Hepatocyte (in vitro differentiated cells): ENCODE data around the gene SNAPC3. TPM values are rescaled to one million over a fixed set of nuclear protein-coding genes. Genes with fewer than 3 reads are reported as not detected.
"Not testable (repeated sequence)": the region's sequence is repeated elsewhere in the genome, so short reads cannot be mapped to it uniquely, and the experiment has no call there.

ENCODE experiments used
- DNase-seq: peaks from one replicate; pipeline ENCODE4 v3.0.0-alpha.2; 2016; ENCODE audit warnings: low spot score
- H2AFZ ChIP-seq: fragments of 200-600 bp; sonication (generic); 2 replicates; pipeline ENCODE4 v1.6.0; 2016; ENCODE audit warnings: antibody characterized with exemption, mild to moderate bottlenecking
- H3K27ac ChIP-seq: fragments of 200-600 bp; sonication (generic); 2 replicates; pipeline ENCODE4 v1.5.1; 2016; ENCODE audit warnings: mild to moderate bottlenecking
- H3K27me3 ChIP-seq: fragments of 200-600 bp; sonication (generic); 2 replicates; pipeline ENCODE4 v1.6.1; 2016
- H3K36me3 ChIP-seq: fragments of 200-600 bp; sonication (generic); replicated peaks from 2 replicates; pipeline ENCODE4 v1.5.1; 2016; ENCODE audit warnings: low read depth; ENCODE audit not compliant: insufficient read depth
- H3K4me1 ChIP-seq: fragments of 200-600 bp; sonication (generic); 2 replicates; pipeline ENCODE4 v1.5.1; 2016; ENCODE audit warnings: mild to moderate bottlenecking, moderate library complexity; ENCODE audit not compliant: insufficient read depth
- H3K4me2 ChIP-seq: fragments of 200-600 bp; sonication (generic); 2 replicates; pipeline ENCODE4 v1.6.0; 2016
- H3K4me3 ChIP-seq: fragments of 200-600 bp; sonication (generic); 2 replicates; pipeline ENCODE4 v1.5.1; 2016; ENCODE audit warnings: mild to moderate bottlenecking
- H3K79me2 ChIP-seq: fragments of 200-600 bp; sonication (generic); 2 replicates; pipeline ENCODE4 v1.6.0; 2017; ENCODE audit warnings: mild to moderate bottlenecking
- H3K9me2 ChIP-seq: fragments of 200-600 bp; sonication (generic); replicated peaks from 2 replicates; pipeline ENCODE4 v1.6.0; 2017; ENCODE audit warnings: mild to moderate bottlenecking; ENCODE audit not compliant: insufficient read depth
- H3K9me3 ChIP-seq: fragments of 200-600 bp; sonication (generic); 2 replicates; pipeline ENCODE4 v1.5.1; 2016; ENCODE audit warnings: low read depth, mild to moderate bottlenecking
- H4K20me1 ChIP-seq: fragments of 200-600 bp; sonication (generic); 2 replicates; pipeline ENCODE4 v1.6.0; 2016; ENCODE audit warnings: mild to moderate bottlenecking; ENCODE audit not compliant: insufficient read depth, poor library complexity, severe bottlenecking
- CTCF ChIP-seq: fragments of 200-600 bp; sonication (generic); IDR thresholded peaks from 2 replicates; pipeline ENCODE4 v1.5.1; 2016; ENCODE audit warnings: antibody characterized with exemption, mild to moderate bottlenecking; ENCODE audit not compliant: poor library complexity
- EZH2 ChIP-seq: fragments of 200-600 bp; sonication (generic); IDR thresholded peaks from 2 replicates; pipeline ENCODE4 v1.6.1; 2016; ENCODE audit warnings: antibody characterized with exemption, mild to moderate bottlenecking, borderline replicate concordance
- EZH2phosphoT487 ChIP-seq: fragments of 200-600 bp; sonication (generic); IDR thresholded peaks from one replicate; pipeline ENCODE4 v1.6.1; 2018; ENCODE audit warnings: antibody characterized with exemption, mild to moderate bottlenecking, low read depth, moderate library complexity; ENCODE audit not compliant: unreplicated experiment, severe bottlenecking
- WGBS: methylation state at CpG from one replicate; pipeline ENCODE4 v1.1.6; 2016; ENCODE audit warnings: low lambda C conversion rate; ENCODE audit errors: missing lambda C conversion rate; 5-methylcytosine and 5-hydroxymethylcytosine counted together
- polyA plus RNA-seq: library from polyadenylated mRNA; unstranded; fragments of >200 nt; fragmentation: Nextera tagmentation; extraction: Ambion mirVana; gene quantifications from 2 replicates; pipeline ENCODE4 v1.2.1, GENCODE V29; 2016
- total RNA-seq: library from RNA; depleted of rRNA; stranded (reverse); fragments of >200 nt; gene quantifications from 2 replicates; pipeline ENCODE4 v1.2.3, GENCODE V29; 2014

Gene SNAPC3
- total and polyA plus RNA-seq, 2 experiments from 2014 or later: 21.2 to 34.1 TPM

DNA sequence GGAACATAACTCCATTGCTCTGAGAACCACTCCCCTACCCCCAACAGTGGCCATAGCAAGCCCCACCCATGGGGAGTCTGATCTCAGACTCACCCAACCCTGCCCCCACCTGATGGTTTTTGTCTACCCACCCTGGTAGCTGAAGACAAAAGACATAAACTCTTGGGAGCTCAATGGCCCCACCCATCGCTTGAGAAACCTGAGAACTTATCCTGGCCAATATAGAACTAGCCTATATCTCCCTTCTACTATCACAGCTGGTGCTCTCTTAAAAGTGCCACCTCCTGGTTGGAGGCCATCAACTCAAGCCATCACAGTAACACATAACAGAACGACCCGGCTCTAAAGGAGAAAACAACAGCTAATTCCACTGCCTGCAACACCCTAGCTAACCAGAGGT, 47.9 kb upstream of the SNAPC3 start:
- Histone ChIP-seq H3K4me1 (peaks cover 13% of the 10 kb centered on the region), H3K9me2 (no peaks in the 10 kb centered on the region), H3K27ac (no peak overlapping the region), H3K4me3 (no peak overlapping the region), H3K4me2 (no peak overlapping the region), H3K79me2 (no peaks in the 10 kb centered on the region), H4K20me1 (no peaks in the 10 kb centered on the region), H2AFZ (no peak overlapping the region), H3K9me3 (no peaks in the 10 kb centered on the region), H3K27me3 (no peaks in the 10 kb centered on the region), H3K36me3 (no peaks in the 10 kb centered on the region)
- TF ChIP-seq CTCF (no peak), EZH2 (no peak), EZH2phosphoT487 (no peak)
- DNase-seq: no peak
- 83% methylated on average over 3 of the region's 3 CpGs for WGBS

DNA sequence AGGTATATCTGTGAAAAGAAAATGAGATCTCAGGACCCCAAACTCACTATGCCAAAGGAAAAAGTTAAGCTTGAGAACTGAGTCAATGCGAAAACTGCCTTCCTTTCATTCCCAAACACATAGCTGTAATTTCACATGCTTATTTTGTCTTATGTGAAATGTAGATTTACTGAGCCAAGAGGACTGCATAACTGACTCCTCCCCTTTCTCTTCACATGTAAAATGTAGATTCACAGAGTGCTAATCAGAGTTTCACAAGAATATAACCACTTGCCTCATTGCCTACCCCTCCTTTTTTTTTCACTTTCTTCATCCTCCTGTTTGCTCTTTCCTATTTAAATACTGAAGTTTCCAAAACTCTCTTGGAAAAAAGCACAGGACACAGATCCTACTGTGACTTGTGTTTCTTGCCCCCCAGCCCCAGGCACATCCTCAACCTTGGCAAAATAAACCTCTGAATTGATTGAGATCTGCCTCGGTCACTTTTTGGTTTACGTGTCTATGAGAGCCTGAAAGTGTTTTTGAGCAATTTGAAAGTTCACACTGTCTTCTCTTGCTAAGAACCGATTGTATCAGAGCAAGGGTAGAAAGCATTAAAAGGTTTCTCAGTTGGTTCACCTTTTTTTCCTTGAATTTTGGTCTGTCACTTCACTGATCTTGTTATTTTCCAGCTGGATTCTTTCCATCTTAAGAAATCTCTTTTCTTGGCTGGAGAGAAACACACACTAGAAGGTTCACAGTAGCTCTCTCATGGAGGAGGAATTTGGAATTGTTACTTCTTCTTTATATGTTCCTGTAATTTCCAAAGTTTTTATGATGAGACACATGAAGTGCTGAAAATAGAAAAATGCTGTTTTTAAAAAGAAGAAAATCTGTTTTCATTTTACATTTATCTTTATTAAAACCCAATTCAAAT, 44.8 kb upstream of the SNAPC3 start:
- Histone ChIP-seq H3K4me3 (no peak overlapping the region), H4K20me1 (no peaks in the 10 kb centered on the region), H3K9me3 (no peaks in the 10 kb centered on the region), H3K9me2 (no peaks in the 10 kb centered on the region), H3K36me3 (no peaks in the 10 kb centered on the region), H3K4me2 (no peak overlapping the region), H3K79me2 (no peaks in the 10 kb centered on the region), H3K27me3 (no peaks in the 10 kb centered on the region), H2AFZ (no peak overlapping the region), H3K27ac (no peak overlapping the region), H3K4me1 (peaks cover 5% of the 10 kb centered on the region)
- WGBS: 91% methylated on average over 4 of the region's 4 CpGs
- no peak for DNase-seq
- TF ChIP-seq EZH2: no peak
- no peak for TF ChIP-seq CTCF
- TF ChIP-seq EZH2phosphoT487: no peak

DNA sequence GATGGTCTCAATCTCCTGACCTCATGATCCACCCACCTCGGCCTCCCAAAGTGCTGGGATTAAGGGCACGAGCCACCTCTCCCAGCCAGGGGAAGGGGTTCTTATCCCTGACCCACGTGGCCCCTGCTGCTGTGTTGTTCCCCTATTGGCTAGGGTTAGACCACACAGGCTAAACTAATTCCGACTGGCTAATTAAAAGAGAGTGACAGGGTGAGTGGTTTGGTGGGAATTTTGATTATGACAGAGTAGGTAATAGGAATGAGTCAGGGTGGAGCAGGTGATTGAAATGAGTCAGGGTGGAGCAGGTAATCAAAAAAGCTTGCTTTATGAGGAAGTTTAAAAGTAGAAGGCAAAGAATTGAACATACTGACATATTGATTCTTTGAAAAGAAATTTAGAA, 43.4 kb upstream of the SNAPC3 start:
- not testable (repeated sequence) for H3K4me2 ChIP-seq, H2AFZ ChIP-seq, H3K27me3 ChIP-seq, H4K20me1 ChIP-seq, H3K9me2 ChIP-seq, DNase-seq, H3K4me1 ChIP-seq, H3K36me3 ChIP-seq, H3K27ac ChIP-seq, H3K4me3 ChIP-seq, H3K9me3 ChIP-seq, H3K79me2 ChIP-seq
- 80% methylated on average over 4 of the region's 4 CpGs for WGBS

- not testable (repeated sequence) for H4K20me1 ChIP-seq, H3K9me2 ChIP-seq, H3K27me3 ChIP-seq, H3K36me3 ChIP-seq, DNase-seq, H3K4me2 ChIP-seq, H2AFZ ChIP-seq, H3K4me3 ChIP-seq, H3K79me2 ChIP-seq, H3K4me1 ChIP-seq, H3K27ac ChIP-seq, H3K9me3 ChIP-seq
- 94% methylated on average over 5 of the region's 5 CpGs for WGBS
Observed at GRCh38 chr9:15379888-15380287, 42.8 kb upstream of the SNAPC3 start.
